HG03558 (cell line): Measurements from ENCODE around the gene ADARB2.

Experiments
- ATAC-seq: cut with Tn5 transposase; IDR thresholded peaks from one replicate; pipeline ENCODE4 v1.9.1; 2021; ENCODE audit warnings: moderate number of reproducible peaks; ENCODE audit not compliant: unreplicated experiment; ENCODE audit errors: extremely low read depth

The ADARB2 gene

GRCh38 chr10:1535301-1535965 lies 201.9 kb downstream of the ADARB2 start:
- no peak for ATAC-seq

GRCh38 chr10:1534820-1535219 lies 202.5 kb downstream of the ADARB2 start:
- no peak for ATAC-seq

GRCh38 chr10:1532636-1533035 lies 204.7 kb downstream of the ADARB2 start:
- ATAC-seq, result no peak

- no peak for ATAC-seq
Measured at GRCh38 chr10:1531883-1532597, 205.3 kb downstream of the ADARB2 start.

GRCh38 chr10:1530871-1531517 lies 206.3 kb downstream of the ADARB2 start:
- no peak for ATAC-seq

- no peak for ATAC-seq
Measured at GRCh38 chr10:1529806-1530413, 207.4 kb downstream of the ADARB2 start.

GRCh38 chr10:1527951-1528350 lies 209.4 kb downstream of the ADARB2 start:
- ATAC-seq, result no peak

- peak; percentile 55 for ATAC-seq
Measured at GRCh38 chr10:1526436-1527055, 210.8 kb downstream of the ADARB2 start.

- ATAC-seq, result no peak
Measured at GRCh38 chr10:1525354-1526162, 211.8 kb downstream of the ADARB2 start.

- ATAC-seq, result no peak
Measured at GRCh38 chr10:1524540-1524939, 212.8 kb downstream of the ADARB2 start.

GRCh38 chr10:1523221-1523620 lies 214.1 kb downstream of the ADARB2 start:
- no peak for ATAC-seq

- ATAC-seq, result no peak
Measured at GRCh38 chr10:1522237-1522636, 215.1 kb downstream of the ADARB2 start.

- ATAC-seq, result no peak
Measured at GRCh38 chr10:1521741-1522140, 215.6 kb downstream of the ADARB2 start.

GRCh38 chr10:1520909-1521565 lies 216.3 kb downstream of the ADARB2 start:
- no peak for ATAC-seq

- no peak for ATAC-seq
Measured at GRCh38 chr10:1519391-1519790, 217.9 kb downstream of the ADARB2 start.

GRCh38 chr10:1517684-1518083 lies 219.6 kb downstream of the ADARB2 start:
- ATAC-seq, result no peak

GRCh38 chr10:1516492-1517165 lies 220.7 kb downstream of the ADARB2 start:
- no peak for ATAC-seq

GRCh38 chr10:1515780-1516491 lies 221.4 kb downstream of the ADARB2 start:
- ATAC-seq, result no peak
